HG02884 (cell line): ENCODE measurements around the gene GRID1.

Experiments
- ATAC-seq: cut with Tn5 transposase; IDR thresholded peaks from one replicate; pipeline ENCODE4 v1.9.1; 2021; ENCODE audit warnings: mild to moderate bottlenecking, moderate library complexity; ENCODE audit not compliant: unreplicated experiment

Gene GRID1

DNA sequence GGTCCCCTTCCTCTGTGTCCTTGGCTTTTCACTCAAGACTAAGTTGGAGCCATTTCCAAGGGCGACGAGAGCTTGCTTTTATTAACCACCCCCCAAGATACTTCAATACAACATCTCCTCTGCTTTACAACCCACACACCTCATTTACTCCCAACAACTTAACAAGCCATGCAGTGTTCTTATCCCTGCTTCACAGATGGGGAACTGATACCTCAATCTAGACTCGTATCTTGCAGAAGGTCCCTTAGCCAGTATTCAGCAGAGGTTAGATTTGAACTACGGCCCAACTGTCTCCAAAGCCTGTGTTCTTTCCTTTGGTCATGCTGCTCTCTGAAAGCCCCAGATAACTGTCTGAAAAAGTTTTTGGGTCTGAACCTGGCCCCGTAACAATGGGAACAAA, 444.8 kb downstream of the GRID1 start:
- ATAC-seq: no peak

DNA sequence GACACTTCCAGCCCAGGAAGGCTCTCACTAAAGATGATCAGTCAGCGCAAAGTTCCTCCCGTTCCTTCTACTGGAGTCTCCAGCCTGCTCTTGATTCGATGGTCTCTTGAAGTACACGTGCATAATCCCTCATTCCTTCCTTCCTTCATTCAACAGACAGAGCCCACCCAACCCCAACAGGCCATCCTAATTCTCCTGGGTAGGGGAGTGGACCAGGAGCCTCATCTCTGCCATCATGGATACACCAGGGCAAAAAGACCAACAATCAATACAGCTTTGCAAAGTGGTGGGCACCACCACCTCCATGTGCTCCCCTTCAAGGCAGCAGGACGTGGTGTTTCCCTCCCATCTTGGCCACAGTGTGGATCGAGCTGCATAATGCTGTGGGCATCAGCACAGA, 446.3 kb downstream of the GRID1 start:
- no peak for ATAC-seq

DNA sequence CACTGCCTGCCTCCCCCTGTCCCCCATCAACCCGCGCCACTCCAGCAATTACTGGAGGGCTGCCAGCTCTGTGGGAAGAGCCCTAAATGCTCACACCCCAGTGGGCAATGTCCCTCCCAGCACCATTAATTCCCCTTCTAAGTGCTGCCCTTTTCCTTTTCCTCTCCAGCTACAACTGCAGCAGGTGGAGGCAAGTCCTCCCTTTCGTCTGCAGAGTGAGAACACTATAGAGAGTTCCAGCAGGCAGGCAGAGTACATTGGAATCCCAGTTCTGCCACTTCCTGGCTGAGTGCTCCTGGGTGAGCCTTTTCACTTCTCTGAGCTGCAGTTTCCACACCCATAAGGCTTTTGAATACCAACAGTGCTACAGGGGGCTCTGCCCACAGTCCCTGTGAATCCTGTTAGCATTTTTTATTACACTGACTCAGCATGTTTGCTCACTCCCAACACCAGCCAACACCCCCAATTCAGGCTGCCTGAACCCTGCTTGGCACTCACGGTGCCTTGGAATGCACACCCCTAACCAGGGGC, 447.0 kb downstream of the GRID1 start:
- ATAC-seq: no peak

DNA sequence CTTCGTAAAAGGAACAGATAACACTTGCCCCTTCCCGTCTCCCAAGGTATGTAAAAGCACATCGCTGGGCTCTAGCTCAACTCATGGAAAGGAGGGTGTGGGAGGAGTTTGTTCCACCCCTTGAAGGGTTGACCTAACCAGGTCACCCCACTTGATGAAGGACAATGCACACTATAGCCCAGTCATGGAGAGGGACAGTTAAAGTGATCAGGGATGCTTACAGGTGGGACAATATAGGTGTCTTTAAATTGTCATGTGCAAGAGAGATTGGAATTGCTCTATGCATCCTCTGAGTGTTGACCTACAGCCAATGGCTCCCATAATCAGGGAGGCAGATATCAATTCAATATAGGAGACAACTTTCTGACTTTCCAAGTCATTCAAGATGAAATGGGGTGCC, 448.2 kb downstream of the GRID1 start:
- no peak for ATAC-seq

DNA sequence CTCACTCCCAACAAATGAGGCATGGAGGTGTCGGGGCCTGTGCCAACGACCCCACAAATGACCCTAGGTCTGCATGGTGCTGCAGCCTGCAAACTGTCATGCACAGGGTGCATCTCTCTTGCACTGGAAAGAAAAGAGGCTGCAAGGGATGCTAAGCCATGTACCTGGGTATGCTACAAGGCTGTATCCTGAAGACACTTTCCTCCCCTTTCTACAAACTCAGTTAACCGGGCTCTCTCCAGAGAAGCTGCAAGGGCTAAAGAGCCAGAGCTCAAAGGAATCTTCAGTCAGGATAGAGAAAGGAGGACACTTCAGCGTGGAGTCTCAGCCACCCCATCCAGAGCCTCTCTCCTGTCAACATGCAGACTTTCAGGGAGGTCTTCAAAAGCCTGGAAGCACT, 449.0 kb downstream of the GRID1 start:
- no peak for ATAC-seq

DNA sequence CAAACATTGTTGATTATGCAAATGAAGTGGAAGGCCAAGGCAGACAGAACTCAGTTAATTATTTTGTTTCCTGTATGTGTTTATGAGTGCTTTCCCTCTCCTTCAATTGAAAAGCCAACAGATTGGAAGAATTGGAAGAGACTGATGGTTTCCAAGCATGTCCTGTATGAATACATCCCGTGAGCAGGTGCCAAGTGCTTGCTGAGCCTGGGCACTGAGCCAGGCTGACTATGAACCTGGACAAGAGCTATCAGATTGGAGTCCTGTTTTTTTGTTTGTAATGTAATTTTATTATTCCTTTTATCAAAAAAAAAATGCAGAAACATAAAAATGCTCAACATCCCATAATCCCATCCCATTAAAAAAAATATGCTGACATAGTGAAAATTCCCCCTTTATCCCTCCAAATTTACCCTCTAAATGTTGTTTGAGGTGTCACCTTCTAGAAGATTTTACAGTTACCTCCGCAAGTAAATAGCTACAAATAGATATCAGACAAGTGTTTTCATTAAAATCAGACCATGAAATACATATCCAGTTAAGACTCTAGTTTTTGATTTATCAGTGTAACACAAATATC, 449.5 kb downstream of the GRID1 start:
- ATAC-seq: no peak

DNA sequence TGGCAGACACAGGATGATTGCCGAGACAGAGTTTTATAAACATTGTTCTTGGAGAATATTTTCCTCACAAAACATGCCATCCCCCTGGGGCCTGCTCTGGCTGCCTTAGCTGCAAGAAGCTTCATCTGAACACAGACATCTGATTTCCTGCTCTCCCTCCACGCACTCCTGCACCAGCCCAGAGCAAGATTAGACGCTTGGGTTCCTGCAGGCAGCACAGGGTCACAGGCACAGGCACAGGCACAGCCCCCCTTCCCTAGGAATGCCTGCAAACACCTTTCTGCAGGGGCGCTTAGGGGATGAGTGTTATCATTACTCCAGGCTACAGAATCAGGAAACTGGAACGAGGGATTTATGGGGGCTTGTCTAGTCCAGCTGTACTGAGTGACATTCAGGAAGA, 450.3 kb downstream of the GRID1 start:
- ATAC-seq: no peak

DNA sequence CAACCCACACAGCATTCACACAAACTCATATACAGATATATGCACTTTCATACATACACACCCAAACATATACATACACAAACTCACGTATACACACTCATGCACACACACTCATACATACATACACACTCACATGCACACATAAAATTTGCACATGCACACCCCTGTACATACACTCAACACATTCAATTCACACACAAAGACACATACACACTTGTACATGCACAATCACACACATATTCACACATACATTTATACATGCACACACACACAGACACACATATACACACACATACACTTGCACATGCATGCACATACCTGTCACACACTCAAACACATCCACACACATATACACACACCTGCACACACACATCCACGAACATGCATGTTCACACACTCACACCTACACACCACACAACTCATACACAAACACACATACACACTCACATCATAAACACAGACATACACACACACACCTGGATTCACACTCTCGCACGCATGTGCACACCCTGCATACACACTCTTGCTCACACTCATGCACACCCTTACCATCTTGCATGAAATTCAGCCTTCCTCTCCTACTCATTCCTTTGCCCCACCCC, 451.2 kb downstream of the GRID1 start:
- no peak for ATAC-seq

DNA sequence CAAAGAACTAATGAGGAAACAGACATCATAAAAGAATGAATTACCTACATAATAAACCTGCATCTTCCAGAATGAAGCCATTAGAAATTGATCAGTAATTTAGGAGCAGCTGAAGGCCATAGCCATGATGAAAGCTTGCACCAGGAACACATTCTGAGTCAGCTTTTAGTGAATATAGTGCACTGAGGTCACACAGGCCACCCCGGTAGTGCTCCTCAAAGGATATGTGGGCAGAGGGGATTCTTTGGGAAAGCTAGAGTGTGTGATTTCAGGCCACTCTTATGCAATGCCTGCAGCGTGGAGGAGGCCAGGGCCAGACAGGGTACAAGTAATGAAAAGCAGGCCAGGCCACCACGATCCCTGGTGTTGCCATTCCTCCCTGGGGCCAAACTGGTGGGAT, 451.9 kb downstream of the GRID1 start:
- no peak for ATAC-seq

DNA sequence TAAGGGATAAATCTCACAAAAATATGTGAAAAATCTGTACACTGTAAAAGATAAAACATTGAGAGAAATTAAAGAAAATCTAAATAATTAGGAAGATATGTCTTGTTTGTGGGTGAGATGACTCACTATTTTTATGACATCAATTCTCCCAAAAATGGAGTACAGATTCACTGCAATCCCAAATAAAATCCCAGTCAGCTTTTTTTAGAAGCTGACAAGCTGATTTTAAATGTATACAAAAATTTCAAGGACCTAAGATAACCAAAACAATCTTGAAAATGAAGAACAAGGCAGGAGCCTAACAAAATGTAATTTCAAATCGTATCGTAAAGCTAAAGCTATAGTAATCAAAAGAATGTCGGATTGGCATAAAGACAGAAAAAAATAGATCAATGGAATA, 458.1 kb downstream of the GRID1 start:
- ATAC-seq: no peak

DNA sequence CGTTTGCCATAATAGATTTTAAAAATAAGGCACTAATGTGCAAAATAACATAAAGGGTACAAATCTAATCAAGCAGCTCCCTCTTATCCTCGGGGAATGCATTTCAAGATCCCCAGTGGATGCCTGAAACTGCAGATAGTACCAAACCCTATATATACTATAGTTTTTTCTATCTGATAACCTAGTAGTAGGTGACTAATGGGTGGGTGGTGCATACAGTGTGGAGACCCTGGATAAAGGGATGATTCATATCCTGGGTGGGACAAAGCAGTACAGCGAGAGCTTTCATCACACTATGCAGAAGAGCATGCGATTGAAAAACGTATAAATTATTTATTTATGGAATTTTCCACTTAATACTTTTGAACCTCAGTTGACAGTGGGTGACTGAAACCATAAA, 464.5 kb downstream of the GRID1 start:
- no peak for ATAC-seq

DNA sequence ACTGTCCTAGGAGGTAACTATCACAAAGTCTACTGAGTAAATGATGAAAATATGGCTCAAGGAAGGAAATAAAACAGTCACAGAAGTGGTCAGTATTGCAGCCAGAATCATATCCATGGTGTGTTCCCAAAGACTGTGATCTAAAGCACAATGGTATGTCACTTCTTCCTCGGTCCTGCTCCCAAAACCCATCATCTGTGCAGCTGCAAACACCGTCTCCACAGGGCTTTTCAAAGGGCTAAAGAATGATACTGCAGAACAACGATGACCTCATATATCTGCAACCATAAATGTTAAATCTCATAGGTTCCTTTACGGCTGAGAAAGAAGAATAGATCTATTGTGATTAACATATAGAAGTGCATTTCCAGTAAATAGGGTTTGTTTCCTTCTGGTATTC, 465.0 kb downstream of the GRID1 start:
- no peak for ATAC-seq

DNA sequence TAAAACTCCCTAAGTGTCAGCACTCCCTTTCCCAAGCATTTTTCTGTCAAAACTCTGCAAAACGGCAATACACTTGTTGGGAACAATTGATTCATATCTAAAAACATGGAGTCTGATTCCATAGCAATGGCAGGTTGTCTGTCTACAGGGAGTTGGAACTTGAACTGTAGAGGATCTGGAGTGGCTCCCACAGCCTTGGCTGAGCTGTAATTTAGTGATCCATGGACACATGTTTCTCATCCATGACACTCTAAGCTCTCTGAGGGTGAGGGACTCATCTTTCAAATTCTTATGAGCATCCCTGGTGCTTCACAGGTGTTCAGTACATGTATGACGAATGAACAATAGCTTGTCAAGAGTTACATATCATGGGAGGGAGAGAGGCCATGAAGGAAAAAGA, 466.1 kb downstream of the GRID1 start:
- no peak for ATAC-seq

DNA sequence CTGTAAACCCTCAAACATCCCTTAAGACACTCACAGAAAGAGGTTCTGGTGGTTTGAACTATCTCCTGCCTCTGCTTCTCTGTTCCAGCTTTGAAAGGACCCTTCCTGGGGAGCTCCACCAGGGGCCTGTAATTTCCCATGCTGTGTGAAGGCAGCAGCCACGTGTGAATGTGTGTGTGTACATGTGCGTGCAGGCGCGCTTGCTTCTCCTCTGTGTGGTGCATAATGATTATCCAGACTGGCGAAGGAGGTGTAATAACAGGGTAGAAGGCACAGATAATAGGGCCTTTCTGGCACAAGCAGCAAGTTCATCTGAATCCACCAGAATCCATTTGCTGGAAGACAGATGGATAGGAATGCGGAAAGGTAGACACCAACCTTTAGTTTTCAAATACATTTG, 466.5 kb downstream of the GRID1 start:
- ATAC-seq: no peak

DNA sequence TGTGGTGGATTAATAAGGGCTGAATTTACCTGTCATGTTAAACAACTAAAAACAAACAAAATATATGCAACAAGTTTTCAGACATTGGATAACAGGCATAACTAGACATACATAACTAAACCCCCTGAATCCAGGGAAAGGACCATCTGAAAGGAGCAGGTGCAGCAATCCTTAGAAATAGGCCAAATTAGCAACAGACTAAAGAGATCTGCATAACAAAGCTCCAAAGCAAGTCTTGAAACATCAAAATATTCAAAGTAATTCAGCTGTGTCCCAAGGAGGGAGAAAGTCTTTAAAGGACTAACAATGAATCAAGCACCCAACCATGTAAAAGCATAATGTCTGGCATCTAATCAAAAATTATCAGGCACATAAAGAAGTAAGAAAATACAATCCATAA, 475.1 kb downstream of the GRID1 start:
- ATAC-seq: no peak

DNA sequence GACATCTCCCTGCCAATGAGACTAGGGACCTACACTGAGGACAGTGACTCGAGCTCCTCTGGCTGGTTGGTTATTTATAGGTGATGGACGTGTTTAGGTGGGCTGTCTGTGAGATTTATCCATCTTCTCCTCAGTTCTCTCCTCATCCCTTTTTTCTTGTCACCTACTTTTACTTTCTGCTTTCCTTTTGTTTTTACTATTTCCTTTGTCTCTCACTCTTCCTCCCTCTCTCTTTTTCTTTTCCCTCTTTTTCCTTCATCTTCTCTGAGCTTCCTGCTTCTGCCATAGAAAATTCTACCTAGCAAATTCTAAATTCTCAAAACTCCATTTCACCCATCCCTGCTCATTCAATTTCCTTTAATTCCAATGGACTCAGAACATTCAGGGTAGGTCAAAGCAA, 478.0 kb downstream of the GRID1 start:
- ATAC-seq: no peak

DNA sequence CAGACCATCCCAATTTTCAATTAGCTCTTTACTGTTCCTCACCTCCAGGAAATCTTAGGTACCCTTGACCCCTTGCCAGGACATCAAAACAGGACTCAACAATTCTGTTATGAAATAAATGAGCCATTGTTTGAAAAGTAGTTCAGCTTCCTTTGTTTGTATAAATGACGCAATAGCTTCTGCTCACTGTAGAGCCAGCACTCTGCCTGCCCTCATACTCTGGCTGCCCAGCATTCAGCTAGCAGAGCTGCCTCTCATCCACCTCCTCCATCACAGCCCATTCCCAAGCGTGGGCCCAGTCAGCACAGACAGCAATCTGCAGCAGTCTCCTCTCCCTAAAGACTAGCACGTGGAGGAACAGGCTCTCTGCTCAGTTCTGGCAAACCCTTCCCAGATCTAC, 478.6 kb downstream of the GRID1 start:
- ATAC-seq: no peak

DNA sequence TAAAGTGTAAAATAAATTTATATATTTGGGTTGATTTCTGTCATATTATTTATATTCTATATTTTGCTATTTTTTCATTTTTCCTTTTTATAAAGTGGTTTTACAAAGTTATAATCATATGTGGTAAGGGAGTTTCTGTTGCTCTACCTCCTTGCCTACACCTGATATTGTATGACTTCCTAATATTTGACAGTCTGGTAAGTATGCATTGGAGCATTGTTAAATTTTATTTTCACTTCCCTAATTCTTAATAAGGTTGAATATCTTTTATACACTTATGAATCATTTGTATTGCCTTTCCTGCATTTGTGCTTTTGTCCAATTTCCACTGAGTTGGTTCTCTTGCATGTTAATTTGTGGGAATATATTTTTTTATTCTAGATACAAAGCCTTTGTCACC, 492.4 kb downstream of the GRID1 start:
- ATAC-seq: no peak

DNA sequence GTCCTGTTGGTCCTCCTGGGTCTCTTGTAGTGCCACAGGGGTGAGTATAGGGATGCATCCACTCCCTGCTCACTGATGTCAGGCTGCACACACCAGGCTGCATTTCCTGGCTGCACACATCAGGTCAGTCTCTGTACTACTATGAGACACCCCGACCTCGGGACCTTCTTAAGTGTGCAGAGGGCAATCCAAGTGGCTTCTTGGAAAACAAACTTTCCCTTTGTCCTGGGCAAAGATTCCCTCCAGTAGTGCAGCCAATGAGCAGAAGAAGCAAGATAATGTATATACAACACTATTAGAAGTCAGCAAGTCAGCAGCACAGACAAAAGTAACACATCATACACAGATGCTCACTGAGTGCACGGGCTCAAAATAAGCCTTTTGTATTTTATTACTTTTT, 493.5 kb downstream of the GRID1 start:
- ATAC-seq: no peak

DNA sequence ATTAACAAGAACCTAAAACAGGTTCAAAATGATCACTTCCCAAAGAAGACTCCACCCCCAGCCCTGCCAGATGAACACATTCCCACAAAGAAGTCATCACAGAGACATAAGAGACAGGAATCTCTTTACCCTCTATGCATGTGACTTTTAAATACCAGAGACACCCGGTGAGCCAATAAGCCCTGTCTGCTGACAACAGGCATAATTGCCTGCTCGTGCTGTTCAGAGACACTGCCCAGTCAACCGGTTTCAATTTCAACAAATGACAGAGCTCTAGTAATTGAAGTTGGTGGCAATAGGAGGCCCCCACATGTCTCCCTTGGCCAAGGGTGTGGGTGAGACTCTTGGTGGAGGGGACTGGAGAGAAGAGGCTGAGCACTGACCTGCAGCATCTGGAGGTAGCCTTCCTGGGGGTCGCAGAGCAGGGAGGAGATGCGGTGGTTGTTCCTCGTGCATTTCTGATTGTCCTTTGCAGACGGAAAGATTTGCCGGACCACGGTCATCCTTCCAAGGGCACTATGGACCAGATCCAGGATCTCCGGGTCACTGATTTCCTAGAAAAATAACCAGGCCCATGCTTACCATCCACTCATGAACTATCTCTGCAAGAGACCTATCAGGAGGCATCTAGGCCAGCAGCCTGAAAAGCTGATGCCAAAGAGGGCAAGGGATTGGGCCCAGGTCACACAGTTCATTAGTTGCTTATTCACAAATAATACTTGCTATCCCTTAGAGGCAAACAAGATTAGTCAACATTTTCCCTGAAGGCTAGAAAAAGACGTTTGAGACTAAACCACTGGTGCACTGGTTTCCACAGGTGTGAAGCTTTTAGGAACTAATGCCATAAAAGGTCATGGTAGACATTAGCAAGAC, 497.7 kb downstream of the GRID1 start:
- ATAC-seq: no peak

DNA sequence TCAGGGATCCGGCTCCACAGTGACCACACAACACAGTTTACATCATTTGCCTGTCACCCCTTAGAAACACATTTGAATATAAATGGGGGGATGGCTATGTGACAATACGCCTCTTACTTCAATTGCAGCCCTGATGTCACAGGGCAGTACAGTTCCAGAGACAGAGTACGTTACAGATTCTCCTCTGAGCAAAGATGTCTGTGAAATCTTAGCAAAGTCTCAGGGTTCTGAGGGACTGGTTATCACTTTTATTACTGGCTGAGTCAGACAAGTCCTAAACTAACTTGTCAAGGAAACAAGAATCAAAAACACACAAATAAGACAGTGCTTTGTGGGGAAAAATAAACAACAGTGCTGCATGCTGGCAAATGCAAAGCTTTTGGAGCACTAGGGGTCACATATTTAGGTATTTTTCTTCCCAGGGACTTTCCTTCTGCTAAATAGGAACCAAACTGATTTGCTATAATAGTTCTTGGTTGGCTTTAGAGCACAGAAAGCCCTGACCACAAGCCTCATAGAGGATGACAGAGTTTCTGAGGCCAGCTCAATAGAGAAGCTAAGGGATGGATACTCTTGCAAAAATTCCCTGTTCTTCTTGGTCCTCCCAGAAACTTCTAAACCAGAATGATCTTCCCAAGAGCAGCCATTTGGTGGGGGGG, 501.6 kb downstream of the GRID1 start:
- ATAC-seq: no peak

DNA sequence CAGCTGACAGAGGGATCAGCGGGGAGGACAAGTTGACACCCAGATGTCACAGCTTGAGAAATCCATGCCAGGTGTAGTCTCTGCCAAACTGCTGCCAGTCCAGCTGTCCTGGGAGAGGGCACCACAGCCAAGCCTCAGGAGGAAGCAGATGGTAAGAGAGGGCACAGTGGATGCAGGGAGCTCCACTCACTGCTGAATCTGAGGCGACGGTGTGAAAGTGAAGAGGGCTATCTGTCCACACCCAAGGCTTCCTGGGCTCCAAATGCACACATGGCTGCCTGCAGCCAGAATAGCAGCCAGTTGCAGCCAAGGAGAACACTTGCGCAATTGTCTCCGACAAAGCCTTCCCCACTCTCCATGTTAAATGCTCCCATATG, 502.4 kb downstream of the GRID1 start:
- ATAC-seq: no peak
